Fibroblast of peridontal ligament (primary cell): ENCODE measurements around the gene PSMA5.
A peak's percentile ranks its signal among the peaks of the same experiment; 100 is the strongest.

Experiments used
- DNase-seq: peaks from one replicate; pipeline ENCODE4 v3.0.0-alpha.2; 2010; ENCODE audit errors: extremely low read depth

The PSMA5 gene

GRCh38 chr1:109369167-109369746, 57.0 kb downstream of the PSMA5 start:
- DNase-seq = no peak

GRCh38 chr1:109368464-109368863, 57.8 kb downstream of the PSMA5 start:
- DNase-seq = no peak

GRCh38 chr1:109367626-109368025, 58.6 kb downstream of the PSMA5 start:
- DNase-seq = no peak

GRCh38 chr1:109365642-109366204, 60.5 kb downstream of the PSMA5 start:
- DNase-seq = no peak

- DNase-seq = no peak
These were observed 64.6 kb downstream of the PSMA5 start for GRCh38 chr1:109361649-109362048.

- no peak for DNase-seq
These were observed 65.2 kb downstream of the PSMA5 start for GRCh38 chr1:109361069-109361468.

GRCh38 chr1:109357616-109358015, 68.6 kb downstream of the PSMA5 start:
- no peak for DNase-seq

GRCh38 chr1:109356915-109357314, 69.3 kb downstream of the PSMA5 start:
- DNase-seq = peak; percentile 44

- DNase-seq = peak; percentile 23
These were observed 69.7 kb downstream of the PSMA5 start for GRCh38 chr1:109356505-109356904.

- no peak for DNase-seq
These were observed 71.3 kb downstream of the PSMA5 start for GRCh38 chr1:109354929-109355328.

- DNase-seq = no peak
These were observed 74.8 kb downstream of the PSMA5 start for GRCh38 chr1:109351457-109351856.

GRCh38 chr1:109350655-109351054, 75.6 kb downstream of the PSMA5 start:
- DNase-seq = no peak

GRCh38 chr1:109350182-109350581, 76.1 kb downstream of the PSMA5 start:
- DNase-seq = no peak
